Stomach (tissue), 4 donors: Measurements from ENCODE around the gene BTNL9.

Experiments
- CTCF ChIP-seq, 7 experiments: fragments of 450-650 bp in 4 of 7; fragments of 200-600 bp in 3 of 7; sonication (generic) in 3 of 7; IDR thresholded peaks; one replicate each; pipeline ENCODE4 v1.5.1; 2016 to 2019; ENCODE audit warnings: antibody characterized with exemption in 7 of 7, control low read depth in 2 of 7, mild to moderate bottlenecking in 1 of 7
- POLR2A ChIP-seq, 4 donors: fragments of 450-650 bp; IDR thresholded peaks; one replicate each; pipeline ENCODE4 v1.6.1; 2016; ENCODE audit warnings: antibody characterized with exemption in 4 of 4, control low read depth in 2 of 4, mild to moderate bottlenecking in 1 of 4, moderate library complexity in 1 of 4
- POLR2AphosphoS5 ChIP-seq, 3 donors: sonication (generic); formaldehyde crosslinking; IDR thresholded peaks; one replicate each; pipeline ENCODE4 v1.6.1; 2016; ENCODE audit warnings: antibody characterized with exemption in 3 of 3

- TF ChIP-seq CTCF (IDR thresholded peaks at IDR 0.05) (no peak), POLR2A (IDR thresholded peaks at IDR 0.05) (no peak), POLR2AphosphoS5 (IDR thresholded peaks at IDR 0.05) (no peak)
These were observed 46.2 kb downstream of the BTNL9 start for GRCh38 chr5:181086026-181086883.
